ENCODE results near the gene TBX5. TPM values are rescaled to one million over a fixed set of nuclear protein-coding genes. Genes with fewer than 3 reads are reported as not detected.

TBX5 gene
- total RNA-seq, 1 donor from 2014 or later = not detected

DNA sequence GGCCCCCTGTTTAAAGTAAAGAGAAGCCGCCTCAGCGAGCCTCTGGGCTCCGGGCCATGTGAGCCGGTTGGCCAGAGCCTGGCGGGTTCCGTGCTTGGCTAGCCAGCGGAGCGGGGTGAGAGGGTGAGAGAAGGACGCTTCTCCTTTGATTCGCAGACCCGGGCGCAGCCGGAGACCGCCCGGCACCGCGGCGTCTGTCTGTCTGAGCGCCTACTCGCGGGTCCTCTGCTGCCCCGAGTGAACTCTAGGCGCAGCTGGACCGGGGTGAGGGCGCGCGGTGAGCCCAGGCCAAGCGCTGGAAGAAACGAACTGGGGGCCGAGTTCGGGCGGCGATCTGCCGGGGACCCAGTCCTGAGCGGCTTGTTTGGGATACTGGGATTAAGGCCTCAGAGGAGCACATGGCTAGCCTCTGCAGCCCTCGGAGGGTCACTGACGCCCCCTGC lies 41.4 kb upstream of the TBX5 start:
- DNase-seq (ENCODE audit: low read depth) = no peak
- H3K4me3 ChIP-seq (ENCODE audit: low read depth, low read length) = no peak overlapping the region
- TF ChIP-seq, protein P1, sequence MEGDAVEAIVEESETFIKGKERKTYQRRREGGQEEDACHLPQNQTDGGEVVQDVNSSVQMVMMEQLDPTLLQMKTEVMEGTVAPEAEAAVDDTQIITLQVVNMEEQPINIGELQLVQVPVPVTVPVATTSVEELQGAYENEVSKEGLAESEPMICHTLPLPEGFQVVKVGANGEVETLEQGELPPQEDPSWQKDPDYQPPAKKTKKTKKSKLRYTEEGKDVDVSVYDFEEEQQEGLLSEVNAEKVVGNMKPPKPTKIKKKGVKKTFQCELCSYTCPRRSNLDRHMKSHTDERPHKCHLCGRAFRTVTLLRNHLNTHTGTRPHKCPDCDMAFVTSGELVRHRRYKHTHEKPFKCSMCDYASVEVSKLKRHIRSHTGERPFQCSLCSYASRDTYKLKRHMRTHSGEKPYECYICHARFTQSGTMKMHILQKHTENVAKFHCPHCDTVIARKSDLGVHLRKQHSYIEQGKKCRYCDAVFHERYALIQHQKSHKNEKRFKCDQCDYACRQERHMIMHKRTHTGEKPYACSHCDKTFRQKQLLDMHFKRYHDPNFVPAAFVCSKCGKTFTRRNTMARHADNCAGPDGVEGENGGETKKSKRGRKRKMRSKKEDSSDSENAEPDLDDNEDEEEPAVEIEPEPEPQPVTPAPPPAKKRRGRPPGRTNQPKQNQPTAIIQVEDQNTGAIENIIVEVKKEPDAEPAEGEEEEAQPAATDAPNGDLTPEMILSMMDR (conservative IDR thresholded peaks at IDR 0.05; ENCODE audit: low read depth, low read length) = no peak

DNA sequence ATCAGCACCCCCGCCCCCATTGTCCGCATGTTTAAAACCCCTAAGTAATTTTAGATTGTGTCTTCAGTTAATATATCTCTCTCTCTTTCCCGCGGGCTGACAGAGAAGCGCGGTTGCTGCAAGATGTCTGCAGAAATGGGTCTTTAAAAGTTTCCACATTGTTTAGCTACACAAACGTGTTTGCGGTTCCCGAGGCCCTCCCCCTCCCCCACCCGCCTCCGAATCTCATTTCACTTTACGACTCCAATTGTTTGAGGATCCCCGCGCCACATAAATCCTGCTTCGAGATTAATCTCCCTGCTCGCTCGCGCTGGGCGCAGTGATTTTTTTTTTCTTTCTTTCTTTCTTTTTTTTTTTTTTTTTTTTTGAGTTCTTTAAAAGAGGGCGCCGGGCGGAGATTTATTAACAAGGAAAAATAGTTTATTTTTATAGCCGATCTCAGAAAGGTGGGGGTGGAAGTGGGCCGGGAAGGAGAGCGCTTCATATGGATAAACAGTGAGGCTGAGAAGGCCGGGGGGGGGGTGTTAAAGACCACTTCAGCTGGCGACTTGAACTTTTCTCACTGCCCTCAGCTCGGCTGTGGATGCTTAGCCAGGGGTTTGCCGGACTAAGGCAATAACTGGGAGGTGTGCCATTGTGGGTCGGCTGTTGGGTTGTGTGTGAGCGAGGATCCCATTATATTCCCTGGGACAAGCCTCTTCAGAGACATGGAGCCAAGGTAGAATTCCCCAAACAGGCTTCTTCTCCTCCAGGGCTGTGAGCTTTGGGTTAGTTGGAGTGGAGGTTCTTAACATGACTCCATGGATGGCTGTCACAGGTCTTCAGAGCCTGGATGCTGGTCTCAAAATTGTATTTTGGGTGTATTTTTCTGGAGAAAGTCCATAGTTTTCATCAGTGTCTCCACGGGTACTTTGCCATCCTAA lies 39.7 kb upstream of the TBX5 start:
- no peak for DNase-seq (ENCODE audit: low read depth)
- TF ChIP-seq, protein P1 (conservative IDR thresholded peaks at IDR 0.05; ENCODE audit: low read depth, low read length) = no peak
- H3K4me3 ChIP-seq (ENCODE audit: low read depth, low read length) = no peak overlapping the region

DNA sequence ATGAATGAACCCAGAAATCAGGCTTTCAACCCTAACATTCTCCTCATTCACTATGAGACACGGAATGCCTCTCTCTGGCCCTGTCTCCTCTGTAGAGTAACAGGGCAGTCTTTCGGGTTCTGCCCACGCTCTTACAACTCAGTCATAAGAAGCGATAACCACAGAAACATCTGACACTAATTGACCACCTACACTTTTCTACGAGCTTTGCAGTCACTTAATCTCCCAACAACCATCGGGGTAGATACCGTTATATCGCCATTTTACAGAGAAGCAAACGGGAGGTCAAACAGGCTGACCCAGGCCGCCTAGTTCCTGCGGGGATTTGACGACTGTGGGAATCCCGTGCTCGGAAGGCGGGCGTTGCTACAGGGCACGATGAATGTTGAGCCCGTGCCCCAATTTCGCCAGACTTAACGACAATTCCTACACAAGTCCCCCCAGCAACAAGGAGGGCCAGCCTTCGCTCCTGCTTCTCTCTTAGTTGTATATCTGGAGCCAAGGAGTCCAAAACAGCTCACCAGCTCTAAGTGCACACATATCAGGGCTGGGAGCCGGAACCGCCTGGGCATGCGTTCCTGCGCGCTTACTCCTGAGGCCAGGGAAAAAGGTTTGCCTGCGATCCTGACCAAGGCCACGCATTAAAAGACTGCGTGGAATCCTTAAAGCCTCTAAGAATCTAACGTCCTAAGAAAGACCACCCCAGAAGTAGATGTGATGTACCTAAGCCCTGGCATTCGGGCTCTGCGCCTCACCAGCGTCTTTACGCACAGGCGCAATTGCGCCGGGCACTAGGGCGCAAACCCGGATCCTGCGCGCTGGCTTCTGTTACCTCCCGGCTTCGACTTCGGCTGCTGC lies 38.7 kb upstream of the TBX5 start:
- DNase-seq (ENCODE audit: low read depth) = no peak

DNA sequence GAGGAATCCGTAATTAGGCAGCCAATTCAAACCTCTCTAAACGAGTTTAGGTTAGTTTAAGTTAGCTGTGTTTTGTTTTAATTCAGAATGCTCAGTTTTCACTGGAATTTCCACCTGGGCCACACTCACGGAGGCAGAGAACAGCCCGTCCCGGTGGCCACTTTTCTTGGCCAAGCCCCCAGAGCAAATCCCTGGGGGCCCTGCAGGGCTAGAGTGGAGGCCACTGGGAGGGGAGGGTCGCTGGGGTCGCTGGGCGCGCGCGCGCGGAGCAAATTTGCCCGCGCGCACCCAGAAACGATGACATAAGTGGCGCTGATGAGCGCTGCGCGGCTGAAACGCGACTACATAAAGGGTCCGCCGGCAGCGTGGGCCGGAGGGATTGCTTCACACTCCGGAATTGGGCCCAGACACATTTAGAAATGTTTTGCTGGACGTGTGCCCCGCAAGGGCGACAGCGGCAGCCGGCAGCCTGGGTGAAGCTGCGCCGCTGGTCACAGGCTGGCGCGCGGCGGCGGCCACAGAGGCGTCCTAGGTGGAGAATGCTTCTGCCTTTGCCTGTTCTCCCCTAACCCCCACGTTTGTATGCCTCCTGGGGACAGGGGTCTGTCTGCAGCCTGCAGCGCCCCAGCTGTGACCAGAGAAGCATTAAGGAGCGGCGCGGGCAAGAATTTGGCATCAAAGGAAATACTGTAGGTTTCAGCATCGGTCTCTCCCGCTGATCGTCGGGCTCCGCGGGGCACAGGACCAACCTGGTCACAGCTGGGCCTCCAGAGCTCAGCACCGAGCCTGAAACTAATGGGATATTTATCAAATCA lies 37.9 kb upstream of the TBX5 start:
- DNase-seq (ENCODE audit: low read depth) = no peak
- TF ChIP-seq, protein P1 (conservative IDR thresholded peaks at IDR 0.05; ENCODE audit: low read depth, low read length) = no peak
- no peak overlapping the region for H3K4me3 ChIP-seq (ENCODE audit: low read depth, low read length)

More for the DNA sequence above, 38.7 kb upstream of the TBX5 start:
- no peak overlapping the region for H3K4me3 ChIP-seq (ENCODE audit: low read depth, low read length)
- TF ChIP-seq, protein P1 (conservative IDR thresholded peaks at IDR 0.05; ENCODE audit: low read depth, low read length) = no peak

DNA sequence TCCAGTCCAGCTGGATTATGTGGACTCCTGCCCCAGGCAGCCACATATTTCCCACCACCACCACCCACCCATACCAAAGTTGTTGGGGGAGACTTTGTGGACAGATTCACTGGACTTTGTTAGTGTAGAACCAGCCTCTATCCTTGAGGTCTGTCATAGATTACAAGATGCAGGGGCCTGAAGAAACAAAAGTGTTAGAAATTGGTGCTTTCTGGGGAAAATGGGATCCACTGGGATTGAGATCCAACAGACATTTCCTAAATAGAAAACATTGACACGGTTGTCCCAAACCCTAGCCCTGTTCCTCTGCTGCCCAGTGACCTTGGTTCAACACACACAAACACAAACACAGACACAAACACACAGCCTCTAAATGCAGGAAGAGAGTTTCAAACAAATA lies 36.6 kb upstream of the TBX5 start:
- TF ChIP-seq, protein P1 (conservative IDR thresholded peaks at IDR 0.05; ENCODE audit: low read depth, low read length) = no peak
- no peak overlapping the region for H3K4me3 ChIP-seq (ENCODE audit: low read depth, low read length)
- DNase-seq (ENCODE audit: low read depth) = no peak

DNA sequence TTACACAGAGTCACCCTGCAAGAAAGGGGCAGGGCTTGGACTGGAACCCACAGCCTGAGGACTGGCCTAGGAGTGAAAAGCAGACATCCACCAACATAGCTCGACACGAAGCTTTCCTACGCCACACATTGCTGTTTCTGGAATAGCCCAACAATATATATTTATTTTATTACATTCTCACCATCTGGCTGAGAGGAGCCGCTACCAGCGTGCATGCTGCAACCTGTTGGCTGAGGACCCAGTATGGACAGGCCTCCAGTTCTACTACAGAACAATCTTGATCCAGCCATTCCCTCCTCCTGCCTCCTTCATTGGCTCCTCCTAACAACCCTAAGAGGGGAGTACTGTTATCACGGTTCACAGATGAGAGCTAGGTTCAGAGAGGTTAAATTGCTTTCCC lies 35.6 kb upstream of the TBX5 start:
- no peak for DNase-seq (ENCODE audit: low read depth)
- TF ChIP-seq, protein P1 (conservative IDR thresholded peaks at IDR 0.05; ENCODE audit: low read depth, low read length) = no peak

More for the DNA sequence above, 35.6 kb upstream of the TBX5 start:
- H3K4me3 ChIP-seq (ENCODE audit: low read depth, low read length) = no peak overlapping the region
